Epithelial cell of esophagus (primary cell): ENCODE results near the gene TFEB.

Source experiments
- DNase-seq: peaks from one replicate; pipeline ENCODE4 v3.0.0; 2010; ENCODE audit warnings: low read depth
- H3K4me3 ChIP-seq: 2 replicates; pipeline ENCODE4 v1.5.1; 2011; ENCODE audit warnings: mild to moderate bottlenecking, low read length, control low read depth
- CTCF ChIP-seq: IDR thresholded peaks from 2 replicates; pipeline ENCODE4 v1.5.1; 2011; ENCODE audit warnings: low read depth, mild to moderate bottlenecking, low read length, control low read depth, inconsistent platforms; ENCODE audit not compliant: insufficient read depth; ENCODE audit errors: missing control alignments

Gene TFEB

GRCh38 chr6:41755895-41756294 is 20.5 kb upstream of the TFEB start:
- DNase-seq: no peak
- TF ChIP-seq CTCF: no peak
- H3K4me3 ChIP-seq: no peak overlapping the region

- TF ChIP-seq CTCF: no peak
- H3K4me3 ChIP-seq: no peak overlapping the region
- DNase-seq: no peak
Measured at GRCh38 chr6:41750374-41750773, 15.0 kb upstream of the TFEB start.

GRCh38 chr6:41748542-41748941 is 13.1 kb upstream of the TFEB start:
- no peak for TF ChIP-seq CTCF
- H3K4me3 ChIP-seq: no peak overlapping the region
- no peak for DNase-seq

GRCh38 chr6:41748102-41748477 is 12.7 kb upstream of the TFEB start:
- TF ChIP-seq CTCF: no peak
- H3K4me3 ChIP-seq: no peak overlapping the region

GRCh38 chr6:41747256-41748101 is 12.1 kb upstream of the TFEB start, which contains the start of gene PGC:
TSS of gene PGC (minus strand) at chr6:41747397. CDS start at chr6:41747334, 63 bp downstream.
- TF ChIP-seq CTCF: no peak
- H3K4me3 ChIP-seq: no peak within 1 kb of the TSS
- peak; percentile 14 for DNase-seq

More at GRCh38 chr6:41748102-41748477, 12.7 kb upstream of the TFEB start:
- no peak for DNase-seq

- H3K4me3 ChIP-seq: no peak overlapping the region
- DNase-seq: no peak
- no peak for TF ChIP-seq CTCF
Measured at GRCh38 chr6:41746107-41746506, 10.7 kb upstream of the TFEB start.

GRCh38 chr6:41744236-41744787 is 8.9 kb upstream of the TFEB start:
- TF ChIP-seq CTCF: no peak
- H3K4me3 ChIP-seq: no peak overlapping the region
- no peak for DNase-seq
